Psoas muscle (tissue), 8 donors: ENCODE measurements around the gene TRIP10. TPM values are rescaled to one million over a fixed set of nuclear protein-coding genes. Genes with fewer than 3 reads are reported as not detected.

ENCODE experiments used
- ATAC-seq, 4 donors: fragments of 200-7000 bp; cut with Tn5 transposase; one replicate each; pipeline ENCODE4 v1.9.1; 2020; ENCODE audit warnings: moderate library complexity in 3 of 4, mild to moderate bottlenecking in 2 of 4
- DNase-seq, 2 donors: peaks; one replicate each; pipeline ENCODE4 v3.0.0-alpha.2; 2020
- H3K27ac ChIP-seq: fragments of 200-600 bp; one replicate; pipeline ENCODE4 v1.8.0; 2022
- H3K27me3 ChIP-seq, 3 donors: fragments of 200-600 bp in 1 of 3; one replicate each; pipeline versions ENCODE4 v1.6.1 to v1.8.0; 2013 to 2022; ENCODE audit warnings: low read length in 2 of 3, mild to moderate bottlenecking in 2 of 3, moderate library complexity in 1 of 3; ENCODE audit not compliant: insufficient read depth in 3 of 3
- H3K36me3 ChIP-seq, 2 donors: fragments of 200-600 bp in 1 of 2; one replicate each; pipeline versions ENCODE4 v1.6.1 to v1.8.0; 2013 to 2022; ENCODE audit warnings: low read depth in 1 of 2, mild to moderate bottlenecking in 1 of 2, moderate library complexity in 1 of 2; ENCODE audit not compliant: insufficient read depth in 1 of 2
- H3K4me1 ChIP-seq: fragments of 200-600 bp; one replicate; pipeline ENCODE4 v1.8.0; 2022
- H3K4me3 ChIP-seq: fragments of 200-600 bp; one replicate; pipeline ENCODE4 v1.8.0; 2022; ENCODE audit warnings: mild to moderate bottlenecking
- H3K9me3 ChIP-seq: fragments of 200-600 bp; one replicate; pipeline ENCODE4 v1.8.0; 2022
- WGBS, 3 donors: extraction: QIAGEN DNeasy Blood & Tissue Kit; methylation state at CpG; one replicate each; pipeline versions ENCODE4 v1.1.6 to v1.1.7; 2013; 5-methylcytosine and 5-hydroxymethylcytosine counted together
- intact Hi-C, 2 donors: fragments of 100-400 bp; cut with DNase I; formaldehyde crosslinking; loops; one replicate each; pipeline versions ENCODE4 v1.11.0 to v1.14.2; 2022
- polyA plus RNA-seq, 3 donors: library from polyadenylated mRNA; stranded (reverse); fragments of 200-250 nt; gene quantifications; one replicate each; pipeline ENCODE4 v1.2.3, GENCODE V29; 2013
- total RNA-seq, 4 donors: library from RNA; stranded (reverse); fragmentation: NEBNext Ultra II Directional in 2 of 4; extraction: Animal tissue kit (Norgen Biotek cat#: 25700) in 2 of 4; gene quantifications; one replicate each; pipeline versions ENCODE4 v1.2.1 to v1.2.4, GENCODE V29; 2021 to 2023
- TF ChIP-seq, protein P1 (sequence below): fragments of 200-600 bp; IDR thresholded peaks from one replicate; pipeline ENCODE4 v1.8.0; 2022; ENCODE audit warnings: antibody characterized with exemption
- donor health status: healthy with polysubstance abuse.
- donor health status: DM: no; HTN: no; CAD: no; lungs with moderate emphysema.
- donor health status: Bipolar disorder and iron deficiency.
- donor health status: healthy.
- donor health status: DM: yes; HTN: yes; CAD: no.
- donor health status: DM: no; HTN: no; CAD: no.
- donor health status: DM: no; HTN: no; CAD: no.
- donor health status: DM: yes; HTN: yes; CAD: no.

TRIP10 gene
- total and polyA plus RNA-seq, 7 donors: 104 to 297 (median 230) TPM

DNA sequence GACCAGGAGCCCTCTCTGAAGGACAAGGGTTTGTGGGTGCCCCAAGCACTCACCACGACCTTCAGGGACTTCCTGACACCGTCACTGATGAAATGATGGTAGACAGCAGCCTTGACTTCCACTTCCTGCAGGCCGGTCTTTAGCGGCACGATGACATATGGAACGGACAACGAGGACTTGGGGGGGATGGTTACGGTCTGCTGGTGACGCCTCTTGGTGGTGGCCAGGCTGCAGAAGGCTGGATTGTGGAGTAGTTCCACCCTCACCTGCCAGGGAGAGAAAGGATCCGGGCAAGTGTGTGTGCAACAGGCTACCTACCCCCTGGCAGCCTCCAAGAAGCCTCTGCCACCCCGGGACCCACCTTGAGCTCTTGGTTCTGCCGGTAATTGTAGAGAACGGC is 42.2 kb upstream of the TRIP10 start:
- 68 to 70% (median 70%) methylated on average over 13 of the region's 13 CpGs for WGBS, 3 donors
- intact Hi-C loops: no loop called here
- no peaks in the 10 kb centered on the region for H3K4me1 ChIP-seq
- no peak overlapping the region for H3K27ac ChIP-seq
- ATAC-seq: no peak
- no peaks in the 10 kb centered on the region for H3K9me3 ChIP-seq
- TF ChIP-seq, protein P1, sequence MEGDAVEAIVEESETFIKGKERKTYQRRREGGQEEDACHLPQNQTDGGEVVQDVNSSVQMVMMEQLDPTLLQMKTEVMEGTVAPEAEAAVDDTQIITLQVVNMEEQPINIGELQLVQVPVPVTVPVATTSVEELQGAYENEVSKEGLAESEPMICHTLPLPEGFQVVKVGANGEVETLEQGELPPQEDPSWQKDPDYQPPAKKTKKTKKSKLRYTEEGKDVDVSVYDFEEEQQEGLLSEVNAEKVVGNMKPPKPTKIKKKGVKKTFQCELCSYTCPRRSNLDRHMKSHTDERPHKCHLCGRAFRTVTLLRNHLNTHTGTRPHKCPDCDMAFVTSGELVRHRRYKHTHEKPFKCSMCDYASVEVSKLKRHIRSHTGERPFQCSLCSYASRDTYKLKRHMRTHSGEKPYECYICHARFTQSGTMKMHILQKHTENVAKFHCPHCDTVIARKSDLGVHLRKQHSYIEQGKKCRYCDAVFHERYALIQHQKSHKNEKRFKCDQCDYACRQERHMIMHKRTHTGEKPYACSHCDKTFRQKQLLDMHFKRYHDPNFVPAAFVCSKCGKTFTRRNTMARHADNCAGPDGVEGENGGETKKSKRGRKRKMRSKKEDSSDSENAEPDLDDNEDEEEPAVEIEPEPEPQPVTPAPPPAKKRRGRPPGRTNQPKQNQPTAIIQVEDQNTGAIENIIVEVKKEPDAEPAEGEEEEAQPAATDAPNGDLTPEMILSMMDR: no peak
- H3K36me3 ChIP-seq: no peaks in the 10 kb centered on the region
- H3K4me3 ChIP-seq: no peak overlapping the region
- peaks cover 0 to 9% (median 0%) of the 10 kb centered on the region in 3 donors for H3K27me3 ChIP-seq
- no peak for DNase-seq

DNA sequence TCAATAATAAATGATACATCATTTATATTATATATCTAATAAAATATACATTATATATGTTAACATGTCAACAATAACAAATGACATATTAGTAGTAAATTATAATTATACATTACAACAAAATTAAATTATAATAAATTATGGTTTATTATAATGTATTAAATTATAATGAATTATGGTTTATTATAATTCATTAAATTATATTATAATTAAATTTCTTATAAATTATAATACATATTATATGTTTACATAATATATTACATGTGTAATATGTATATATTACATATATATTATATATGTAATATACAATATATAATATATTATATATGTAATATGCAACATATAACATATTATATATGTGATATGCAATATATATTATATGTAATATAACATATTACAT is 39.5 kb upstream of the TRIP10 start:
- ATAC-seq: no peak

GRCh38 chr19:6700586-6701316 is 38.7 kb upstream of the TRIP10 start:
- Histone ChIP-seq H3K4me3 (no peak overlapping the region), H3K4me1 (no peaks in the 10 kb centered on the region), H3K9me3 (no peaks in the 10 kb centered on the region), H3K36me3 (no peaks in the 10 kb centered on the region), H3K27me3 (peaks cover 0 to 4% (median 0%) of the 10 kb centered on the region in 3 donors), H3K27ac (no peak overlapping the region)
- WGBS, 3 donors: 84 to 85% (median 85%) methylated on average over 8 of the region's 8 CpGs
- intact Hi-C loops: no loop called here
- ATAC-seq (no peak), DNase-seq (no peak)
- TF ChIP-seq, protein P1: no peak

More for the DNA sequence above, 39.5 kb upstream of the TRIP10 start:
- intact Hi-C loops: no loop called here
- H3K4me1 ChIP-seq: no peaks in the 10 kb centered on the region
- H3K27ac ChIP-seq: no peak overlapping the region
- H3K27me3 ChIP-seq: peaks cover 0 to 4% (median 0%) of the 10 kb centered on the region in 3 donors
- no peaks in the 10 kb centered on the region for H3K9me3 ChIP-seq
- TF ChIP-seq, protein P1: no peak
- H3K36me3 ChIP-seq: no peaks in the 10 kb centered on the region
- DNase-seq: no peak
- H3K4me3 ChIP-seq: no peak overlapping the region

- TF ChIP-seq, protein P1: no peak
- Histone ChIP-seq H3K36me3 (no peaks in the 10 kb centered on the region), H3K4me3 (no peak overlapping the region), H3K27me3 (peaks cover 0 to 21% (median 10%) of the 10 kb centered on the region in 3 donors), H3K4me1 (no peaks in the 10 kb centered on the region), H3K9me3 (no peaks in the 10 kb centered on the region), H3K27ac (no peak overlapping the region)
- no peak for DNase-seq
- WGBS, 3 donors: 76 to 82% (median 80%) methylated on average over 11 of the region's 11 CpGs
- ATAC-seq: no peak
- intact Hi-C loops: no loop called here
Measured at GRCh38 chr19:6705931-6706632, 33.4 kb upstream of the TRIP10 start.
